Osteoblast (primary cell): Measurements from ENCODE around the gene MAX. TPM values are rescaled to one million over a fixed set of nuclear protein-coding genes. Genes with fewer than 3 reads are reported as not detected.

Source experiments
- DNase-seq: peaks from one replicate; pipeline ENCODE4 v3.0.0; 2011; ENCODE audit warnings: low spot score, mixed read lengths; ENCODE audit not compliant: insufficient read length; ENCODE audit errors: missing footprints
- H2AFZ ChIP-seq: 2 replicates; pipeline ENCODE4 v1.6.0; 2011; ENCODE audit warnings: mild to moderate bottlenecking, low read length
- H3K27ac ChIP-seq: 2 replicates; pipeline ENCODE4 v1.5.1; 2011; ENCODE audit warnings: mild to moderate bottlenecking, low read depth, low read length, moderate library complexity
- H3K27me3 ChIP-seq: 2 replicates; pipeline ENCODE4 v1.6.0; 2012; ENCODE audit warnings: mild to moderate bottlenecking, control low read depth, inconsistent platforms, low read length, moderate library complexity; ENCODE audit not compliant: insufficient read depth
- H3K36me3 ChIP-seq: 2 replicates; pipeline ENCODE4 v1.5.1; 2011; ENCODE audit warnings: mild to moderate bottlenecking, low read length, control low read depth, moderate library complexity; ENCODE audit not compliant: insufficient read depth
- H3K4me1 ChIP-seq: 2 replicates; pipeline ENCODE4 v1.5.1; 2011; ENCODE audit warnings: mild to moderate bottlenecking, low read length, control low read depth, moderate library complexity; ENCODE audit not compliant: insufficient read depth
- H3K4me2 ChIP-seq: 2 replicates; pipeline ENCODE4 v1.6.0; 2011; ENCODE audit warnings: mild to moderate bottlenecking, low read length; ENCODE audit not compliant: insufficient read depth
- H3K4me3 ChIP-seq: fragments of 200-600 bp; sonication (generic); 3 replicates; pipeline ENCODE4 v1.5.1; 2012; ENCODE audit warnings: mild to moderate bottlenecking, low read length, inconsistent platforms; ENCODE audit not compliant: insufficient read depth
- H3K79me2 ChIP-seq: 2 replicates; pipeline ENCODE4 v1.6.0; 2012; ENCODE audit warnings: mild to moderate bottlenecking, low read length, control low read depth, inconsistent platforms; ENCODE audit not compliant: insufficient read depth
- H3K9me3 ChIP-seq: 2 replicates; pipeline ENCODE4 v1.5.1; 2011; ENCODE audit warnings: low read depth, low read length, control low read depth
- H4K20me1 ChIP-seq: 2 replicates; pipeline ENCODE4 v1.6.0; 2012; ENCODE audit warnings: mild to moderate bottlenecking, low read length, control low read depth; ENCODE audit not compliant: insufficient read depth
- total RNA-seq: library from RNA; depleted of rRNA; stranded (reverse); fragments of >200 nt; gene quantifications from 2 replicates; pipeline ENCODE4 v1.2.3, GENCODE V29; 2012
- TF ChIP-seq, protein P1 (sequence below): IDR thresholded peaks from 2 replicates; pipeline ENCODE4 v1.5.1; 2011; ENCODE audit warnings: mild to moderate bottlenecking, low read depth, low read length, moderate library complexity; ENCODE audit errors: extremely low read depth

MAX gene
- total RNA-seq, 1 donor: 66.6 TPM

DNA sequence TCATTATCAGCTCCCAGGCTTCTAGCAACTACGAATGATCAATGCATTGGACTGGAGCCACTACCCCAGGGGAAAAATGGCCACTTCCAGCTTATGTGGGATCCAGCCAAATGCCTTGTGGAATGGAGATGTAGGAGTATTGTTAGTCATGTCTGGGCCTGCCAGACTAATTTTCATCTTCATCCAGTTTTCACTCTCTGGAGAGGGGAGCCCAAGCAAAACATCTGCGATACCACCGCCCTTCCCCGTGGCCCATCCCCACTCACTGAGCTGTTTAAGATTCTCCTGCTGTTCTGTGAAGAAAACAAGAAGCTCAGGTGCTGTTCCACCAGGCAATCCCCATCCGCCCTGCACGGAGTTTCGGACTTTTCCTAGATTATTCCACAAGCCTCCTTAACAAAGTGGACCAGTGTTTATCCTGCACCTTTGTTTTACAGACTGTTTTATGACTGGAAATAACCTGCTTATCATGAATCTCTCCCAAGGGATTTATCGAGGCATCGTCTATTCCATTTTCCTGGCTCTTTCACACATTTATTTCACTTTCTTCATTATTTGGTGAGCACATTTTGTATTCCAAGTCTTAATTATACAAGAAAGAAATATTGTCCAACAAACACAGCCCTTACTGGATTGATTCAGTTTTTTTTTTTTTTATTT is 35.5 kb upstream of the MAX start:
- peaks cover 4% of the 10 kb centered on the region for H3K4me1 ChIP-seq
- H3K79me2 ChIP-seq: no peaks in the 10 kb centered on the region
- no peaks in the 10 kb centered on the region for H3K27me3 ChIP-seq

DNA sequence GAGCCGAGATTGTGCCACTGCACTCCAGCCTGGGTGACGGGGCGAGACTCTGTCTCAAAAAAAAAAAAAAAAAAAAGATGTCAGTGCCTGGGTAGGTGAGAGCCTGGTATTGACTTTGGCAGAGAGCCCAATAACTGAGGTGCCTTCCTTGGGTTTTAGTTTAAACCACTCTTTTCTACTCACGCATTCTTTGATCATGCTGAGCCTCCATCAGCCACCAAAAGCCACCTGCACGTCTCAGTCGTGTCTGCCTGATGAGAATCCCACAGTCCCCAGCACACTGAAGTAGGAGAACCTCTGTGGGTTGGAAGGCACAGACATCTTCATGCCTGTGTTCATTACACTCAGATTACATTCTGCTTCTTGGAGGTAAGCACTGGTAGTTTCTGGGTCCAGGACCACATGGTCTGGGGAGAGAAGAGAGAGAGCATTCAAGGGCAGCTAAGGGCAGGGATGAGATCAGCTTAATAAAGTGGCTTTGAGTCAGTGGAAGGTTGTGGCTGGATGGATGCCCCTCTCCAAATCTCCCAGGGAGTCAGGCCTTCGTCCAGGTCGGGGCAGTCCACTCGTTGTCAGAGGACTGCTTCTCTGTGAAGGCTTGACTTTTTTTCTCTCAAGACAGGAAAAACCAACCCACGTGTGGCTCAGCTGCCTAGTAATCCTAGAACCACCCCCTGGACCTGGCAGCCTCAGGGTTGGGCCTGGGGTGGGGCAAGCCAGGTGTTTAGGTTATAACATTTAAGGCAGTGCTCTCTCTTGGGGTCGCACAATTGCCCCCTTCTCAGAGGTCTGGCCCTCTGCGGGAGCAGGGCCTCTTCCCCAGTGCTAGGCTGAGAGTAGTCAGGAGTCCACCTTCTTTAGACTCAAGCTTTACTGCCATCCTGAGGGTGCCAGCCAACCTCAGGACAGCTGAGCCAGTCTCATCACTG is 32.6 kb upstream of the MAX start:
- Histone ChIP-seq H3K27ac (no peak overlapping the region), H2AFZ (no peak overlapping the region), H3K9me3 (no peaks in the 10 kb centered on the region), H4K20me1 (no peaks in the 10 kb centered on the region), H3K36me3 (no peaks in the 10 kb centered on the region), H3K4me2 (no peak overlapping the region), H3K27me3 (no peaks in the 10 kb centered on the region), H3K79me2 (no peaks in the 10 kb centered on the region), H3K4me3 (no peak overlapping the region), H3K4me1 (peaks cover 4% of the 10 kb centered on the region)
- TF ChIP-seq, protein P1, sequence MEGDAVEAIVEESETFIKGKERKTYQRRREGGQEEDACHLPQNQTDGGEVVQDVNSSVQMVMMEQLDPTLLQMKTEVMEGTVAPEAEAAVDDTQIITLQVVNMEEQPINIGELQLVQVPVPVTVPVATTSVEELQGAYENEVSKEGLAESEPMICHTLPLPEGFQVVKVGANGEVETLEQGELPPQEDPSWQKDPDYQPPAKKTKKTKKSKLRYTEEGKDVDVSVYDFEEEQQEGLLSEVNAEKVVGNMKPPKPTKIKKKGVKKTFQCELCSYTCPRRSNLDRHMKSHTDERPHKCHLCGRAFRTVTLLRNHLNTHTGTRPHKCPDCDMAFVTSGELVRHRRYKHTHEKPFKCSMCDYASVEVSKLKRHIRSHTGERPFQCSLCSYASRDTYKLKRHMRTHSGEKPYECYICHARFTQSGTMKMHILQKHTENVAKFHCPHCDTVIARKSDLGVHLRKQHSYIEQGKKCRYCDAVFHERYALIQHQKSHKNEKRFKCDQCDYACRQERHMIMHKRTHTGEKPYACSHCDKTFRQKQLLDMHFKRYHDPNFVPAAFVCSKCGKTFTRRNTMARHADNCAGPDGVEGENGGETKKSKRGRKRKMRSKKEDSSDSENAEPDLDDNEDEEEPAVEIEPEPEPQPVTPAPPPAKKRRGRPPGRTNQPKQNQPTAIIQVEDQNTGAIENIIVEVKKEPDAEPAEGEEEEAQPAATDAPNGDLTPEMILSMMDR: no peak
- no peak for DNase-seq

More for the DNA sequence above, 35.5 kb upstream of the MAX start:
- H3K36me3 ChIP-seq: no peaks in the 10 kb centered on the region
- no peaks in the 10 kb centered on the region for H3K9me3 ChIP-seq
- TF ChIP-seq, protein P1: no peak
- no peak overlapping the region for H3K4me3 ChIP-seq
- no peak overlapping the region for H3K27ac ChIP-seq
- no peak overlapping the region for H3K4me2 ChIP-seq
- peak; percentile 88 for DNase-seq
- H4K20me1 ChIP-seq: no peaks in the 10 kb centered on the region
- peak overlapping the region; percentile 44 for H2AFZ ChIP-seq

DNA sequence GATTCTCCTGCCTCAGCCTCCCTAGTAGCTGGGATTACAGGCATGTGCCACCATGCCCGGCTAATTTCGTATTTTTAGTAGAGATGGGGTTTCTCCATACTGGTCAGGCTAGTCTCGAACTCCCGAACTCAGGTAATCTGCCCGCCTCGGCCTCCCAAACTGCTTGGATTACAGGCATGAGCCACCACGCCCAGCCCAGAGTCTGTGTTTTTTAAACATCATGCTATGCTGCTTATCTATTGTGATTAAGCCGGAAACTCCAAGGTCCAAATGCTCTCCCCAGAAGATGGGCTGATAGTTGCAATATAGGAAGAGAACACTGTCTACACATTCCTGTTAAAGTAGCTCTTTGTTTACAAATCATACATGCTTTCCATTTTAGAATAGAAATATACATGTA is 30.5 kb upstream of the MAX start:
- Histone ChIP-seq H3K27ac (no peak overlapping the region), H3K4me3 (no peak overlapping the region), H2AFZ (no peak overlapping the region), H3K27me3 (no peaks in the 10 kb centered on the region), H3K4me2 (no peak overlapping the region), H3K79me2 (no peaks in the 10 kb centered on the region), H3K36me3 (no peaks in the 10 kb centered on the region), H4K20me1 (no peaks in the 10 kb centered on the region), H3K9me3 (no peaks in the 10 kb centered on the region), H3K4me1 (peaks cover 2% of the 10 kb centered on the region)
- DNase-seq: no peak
- TF ChIP-seq, protein P1: no peak

DNA sequence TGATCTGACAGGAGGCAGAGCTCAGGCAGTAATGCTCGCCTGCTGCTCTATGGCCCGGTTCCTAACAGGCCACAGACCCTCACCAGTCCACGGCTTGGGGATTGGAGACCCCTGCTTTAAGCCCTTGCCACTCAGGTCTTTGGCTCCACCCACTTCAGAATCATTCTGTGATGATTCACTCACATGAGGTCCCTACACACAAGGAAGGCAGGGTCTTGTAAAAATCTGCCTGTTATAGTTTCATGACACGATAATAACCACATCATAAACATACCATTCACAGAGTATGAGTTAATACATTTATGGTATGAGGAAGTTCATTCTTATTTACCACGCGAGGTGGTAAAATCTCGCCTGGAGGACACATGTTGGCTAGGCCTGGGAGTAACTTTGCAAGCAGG is 29.0 kb upstream of the MAX start:
- Histone ChIP-seq H3K4me3 (no peak overlapping the region), H3K79me2 (no peaks in the 10 kb centered on the region), H3K27me3 (peaks cover 4% of the 10 kb centered on the region), H3K36me3 (no peaks in the 10 kb centered on the region), H2AFZ (peak overlapping the region; percentile 35), H3K9me3 (no peaks in the 10 kb centered on the region), H3K27ac (no peak overlapping the region), H3K4me1 (no peaks in the 10 kb centered on the region), H4K20me1 (no peaks in the 10 kb centered on the region), H3K4me2 (no peak overlapping the region)
- TF ChIP-seq, protein P1: no peak
- DNase-seq: peak; percentile 81
